ENCODE results near the gene LPP. TPM values are rescaled to one million over a fixed set of nuclear protein-coding genes. Genes with fewer than 3 reads are reported as not detected.

LPP gene
- polyA plus RNA-seq, 3 donors = 22.8 to 30.0 (median 26.9) TPM

DNA sequence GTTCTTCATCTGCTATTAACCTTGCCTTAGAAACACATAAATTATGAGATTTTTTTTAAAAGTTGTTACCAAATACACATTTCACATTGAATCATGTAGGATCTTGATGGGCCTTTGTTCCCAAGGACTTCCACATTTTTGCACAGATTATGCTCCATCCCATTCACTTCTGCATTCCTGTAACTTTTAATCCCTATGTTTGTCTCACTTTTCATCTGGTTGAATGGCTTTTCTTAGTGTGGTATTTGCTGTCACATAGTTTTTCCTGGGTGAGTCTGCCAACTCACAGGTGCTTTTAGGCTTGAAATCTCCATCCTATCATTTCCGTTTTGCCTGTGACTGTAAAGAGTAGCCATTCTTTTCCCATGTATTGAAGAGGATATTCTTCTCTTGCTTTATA, 720.6 kb downstream of the LPP start:
- no peak for DNase-seq

DNA sequence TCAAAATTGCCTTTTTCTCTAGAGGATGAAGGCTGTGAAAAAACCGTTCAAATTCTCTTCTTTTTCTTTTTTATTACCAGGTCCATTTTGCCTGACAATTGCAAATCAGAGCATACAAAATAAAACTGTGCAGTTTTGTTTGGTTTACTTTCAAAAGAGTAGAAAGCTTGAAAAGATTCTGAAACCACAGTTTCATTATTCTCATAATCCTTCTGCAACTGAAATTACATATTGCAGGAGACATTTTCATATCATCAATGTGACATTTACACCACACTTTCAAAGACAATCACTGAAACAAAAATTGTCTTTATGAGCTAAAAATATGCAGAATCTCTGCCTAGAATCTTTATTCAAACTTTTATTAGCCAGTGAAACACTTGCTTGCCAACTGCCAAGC, 721.5 kb downstream of the LPP start:
- DNase-seq = no peak

DNA sequence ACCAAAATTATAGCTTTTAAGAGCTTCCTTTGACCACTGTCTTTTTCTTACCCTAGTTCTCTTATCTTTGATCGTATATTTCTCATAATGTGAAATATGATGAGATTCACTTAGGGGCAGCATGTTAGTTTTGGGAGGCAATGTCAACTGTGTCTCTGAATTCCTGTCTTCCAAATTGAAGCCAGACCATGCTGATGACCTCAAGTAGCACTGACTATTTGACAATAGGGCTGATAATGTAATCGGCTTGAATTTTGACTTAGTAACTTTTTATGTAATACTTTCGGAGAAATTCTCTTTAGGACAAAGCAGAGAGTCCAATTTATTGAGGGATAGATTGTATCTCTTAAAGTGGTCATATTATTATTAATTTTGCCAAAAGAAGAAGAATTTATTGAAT, 722.4 kb downstream of the LPP start:
- DNase-seq = no peak

DNA sequence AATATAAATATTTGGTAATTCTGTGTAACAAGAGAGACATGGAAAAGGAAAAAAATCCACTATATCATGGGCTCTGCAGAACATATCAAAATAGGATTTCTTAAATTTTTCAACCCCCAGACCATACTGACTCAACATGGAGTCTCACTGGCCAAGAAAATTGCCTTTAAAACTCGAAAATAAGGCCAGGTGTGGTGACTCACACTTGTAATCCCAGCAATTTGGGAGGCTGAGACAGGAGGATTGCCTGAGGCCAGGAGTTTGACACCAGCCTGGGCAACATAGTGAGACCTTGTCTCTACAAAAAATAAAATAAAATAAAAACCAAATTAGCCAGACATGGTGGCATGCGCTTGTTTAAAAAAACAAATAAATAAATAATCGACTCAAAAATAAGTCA, 723.4 kb downstream of the LPP start:
- no peak for DNase-seq

DNA sequence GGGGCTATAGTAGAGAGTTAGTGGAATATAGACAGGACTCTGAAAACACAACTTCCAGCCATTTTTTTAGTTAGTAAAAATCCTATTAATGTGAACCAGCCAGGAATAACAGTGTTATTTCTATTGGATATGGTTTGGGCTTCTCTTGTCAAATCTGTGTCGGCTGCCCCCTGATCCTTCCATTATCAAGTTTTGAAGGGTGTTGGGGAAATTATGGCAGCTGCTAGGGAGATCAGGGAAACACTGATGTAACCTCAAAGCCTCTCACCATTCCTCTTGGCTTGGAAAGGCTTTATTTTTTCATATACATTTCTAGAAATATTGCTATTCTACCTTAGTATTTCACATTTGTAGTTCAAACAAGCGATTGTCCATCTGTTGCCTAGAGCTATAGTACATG, 724.1 kb downstream of the LPP start:
- no peak for DNase-seq

DNA sequence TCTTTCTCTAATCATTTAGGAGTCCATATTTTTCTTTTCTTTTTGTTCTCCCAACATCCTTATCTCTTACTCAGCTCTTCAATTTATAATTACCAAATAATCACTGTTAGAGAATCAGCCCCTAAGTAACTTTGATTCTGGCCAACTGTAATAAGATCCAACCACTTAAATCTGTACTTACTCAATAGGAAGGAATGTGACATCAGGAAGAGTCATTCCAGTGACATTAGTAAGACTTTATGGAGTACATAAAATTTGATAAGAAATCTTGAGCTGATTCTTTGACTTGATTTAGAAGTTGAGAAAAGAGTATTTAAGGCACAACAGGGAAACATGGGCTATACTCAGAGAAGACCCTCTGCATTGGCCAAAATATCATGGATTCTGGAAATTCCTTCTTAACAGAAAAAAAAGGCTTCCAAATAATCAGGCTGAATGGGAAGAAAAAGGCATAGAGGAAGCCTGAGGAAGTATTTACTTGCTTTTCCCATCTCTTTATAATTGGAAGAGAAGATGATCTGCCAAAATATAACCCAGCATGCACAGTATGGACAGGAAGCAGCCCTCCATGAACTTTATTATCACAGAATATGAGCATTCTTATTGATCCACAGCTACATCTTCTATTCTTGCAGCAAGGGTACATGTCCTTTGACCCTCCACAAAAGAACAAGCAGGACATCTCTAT, 728.1 kb downstream of the LPP start:
- DNase-seq = no peak

DNA sequence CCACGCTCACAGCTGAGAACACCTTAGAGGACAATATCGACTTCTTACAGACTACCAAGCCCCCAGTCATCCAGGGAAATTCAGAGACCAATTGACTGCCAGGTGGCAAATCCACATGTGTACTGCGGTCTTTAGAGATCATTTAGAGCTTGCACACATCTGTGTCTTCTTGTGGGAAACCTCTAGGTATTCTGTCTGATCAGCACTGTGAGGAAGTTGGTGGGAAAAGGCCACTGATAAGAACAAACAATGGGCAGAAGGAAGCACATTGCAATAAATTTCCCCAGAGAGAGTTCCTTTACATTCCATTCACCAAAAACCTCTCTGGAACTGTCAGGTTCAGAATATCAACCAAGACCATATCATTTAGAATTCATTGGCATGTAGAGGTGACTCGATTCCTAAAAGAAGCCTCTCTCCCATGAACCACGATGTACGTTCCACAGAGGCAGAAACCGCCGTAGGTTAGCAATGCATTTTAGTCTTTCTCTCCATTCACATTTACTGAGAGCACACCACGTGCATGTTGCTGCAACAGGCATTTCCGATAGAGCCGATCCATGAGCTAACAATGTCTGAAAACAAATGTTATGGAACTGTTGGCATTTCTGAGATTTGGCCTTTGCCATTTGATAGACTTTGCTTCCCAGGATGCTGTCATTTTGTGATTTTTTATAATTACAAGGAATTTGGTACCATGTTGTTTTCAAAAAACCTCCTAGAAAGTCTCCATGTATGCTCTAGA, 730.5 kb downstream of the LPP start:
- DNase-seq = no peak

DNA sequence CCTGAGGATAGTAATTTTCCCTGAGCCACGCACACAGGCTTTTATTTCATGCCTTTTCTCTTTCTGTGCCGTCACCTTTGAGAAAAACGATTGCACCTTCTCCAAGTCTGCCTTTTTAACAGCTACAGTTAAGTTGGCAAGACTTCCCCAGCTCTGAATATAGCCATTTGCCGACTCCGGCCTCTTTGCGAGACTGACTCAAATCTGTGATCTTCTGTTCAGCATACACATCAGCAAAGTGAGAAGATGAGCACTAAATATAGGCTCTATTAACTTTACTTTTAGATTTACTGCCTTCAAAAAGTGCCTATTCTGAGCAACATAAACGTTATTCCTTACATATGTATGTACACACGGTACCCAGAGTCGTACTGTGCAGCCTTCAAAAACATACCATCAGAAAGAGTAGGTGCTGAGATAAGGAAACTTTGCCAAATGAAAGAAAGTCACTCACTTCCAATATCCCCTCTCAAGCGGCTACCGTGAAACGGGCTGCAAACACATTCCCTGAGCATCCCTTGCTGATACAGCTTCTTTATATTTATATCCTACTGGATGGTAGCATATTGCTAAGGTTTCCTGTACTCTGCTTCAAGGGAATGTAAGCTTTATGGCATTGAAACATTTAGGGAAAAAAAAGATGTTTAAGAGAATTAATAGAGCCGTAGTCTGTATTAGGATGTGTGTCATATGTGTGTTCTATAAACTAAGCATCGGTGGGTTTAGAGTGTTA, 734.5 kb downstream of the LPP start:
- DNase-seq = no peak

DNA sequence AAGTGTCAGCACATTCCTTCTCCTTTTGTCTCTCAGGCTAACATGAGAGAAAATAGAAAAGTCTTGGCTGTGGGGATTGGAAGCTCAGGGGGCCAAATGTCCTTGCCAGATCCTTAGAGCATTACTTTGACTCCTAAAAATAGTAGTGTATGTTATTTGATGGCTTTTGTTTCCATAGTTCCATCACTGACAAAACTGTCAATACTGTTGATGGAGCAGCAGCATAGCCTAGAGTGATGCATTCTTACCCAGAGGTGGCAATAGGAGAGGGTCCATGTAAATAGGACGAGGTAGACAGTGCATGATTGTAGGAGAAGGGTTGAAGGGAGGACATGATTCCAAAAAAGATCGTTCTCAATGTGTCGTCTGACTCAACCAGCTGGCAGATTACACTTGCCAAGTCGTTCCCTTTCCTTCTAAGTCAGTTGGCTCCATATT, 735.1 kb downstream of the LPP start:
- DNase-seq = no peak

DNA sequence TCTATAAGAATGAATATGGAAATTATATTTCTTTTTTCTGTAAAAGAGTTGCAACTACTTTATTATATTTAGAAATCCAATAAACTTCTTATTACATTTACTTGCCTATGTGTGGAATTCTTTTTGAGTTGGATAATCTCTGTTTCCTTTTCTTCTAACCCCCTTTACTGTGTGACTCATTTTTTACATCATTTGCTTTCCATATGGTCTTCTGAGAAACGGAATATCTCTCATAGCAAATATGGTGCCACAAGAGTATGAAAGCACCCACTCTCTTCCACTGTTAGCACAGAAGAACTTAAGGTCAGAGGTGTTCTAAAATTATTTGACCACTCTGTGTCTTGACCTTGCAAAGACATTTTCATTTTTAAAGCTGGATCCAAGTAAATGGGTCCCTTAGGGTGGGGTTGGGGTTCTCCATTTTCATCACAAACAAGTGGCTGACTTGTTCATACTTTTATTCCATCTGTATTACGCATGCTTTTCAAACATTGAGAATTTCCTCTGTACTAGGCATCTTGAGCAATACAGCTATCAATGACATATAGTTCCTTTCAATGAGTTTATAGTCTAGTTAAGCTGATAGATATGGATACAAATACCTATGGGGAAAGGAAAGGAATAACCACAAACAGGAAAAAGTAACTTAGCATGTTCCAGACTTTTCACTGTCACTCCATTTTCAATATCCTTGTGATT, 736.8 kb downstream of the LPP start:
- DNase-seq = no peak

DNA sequence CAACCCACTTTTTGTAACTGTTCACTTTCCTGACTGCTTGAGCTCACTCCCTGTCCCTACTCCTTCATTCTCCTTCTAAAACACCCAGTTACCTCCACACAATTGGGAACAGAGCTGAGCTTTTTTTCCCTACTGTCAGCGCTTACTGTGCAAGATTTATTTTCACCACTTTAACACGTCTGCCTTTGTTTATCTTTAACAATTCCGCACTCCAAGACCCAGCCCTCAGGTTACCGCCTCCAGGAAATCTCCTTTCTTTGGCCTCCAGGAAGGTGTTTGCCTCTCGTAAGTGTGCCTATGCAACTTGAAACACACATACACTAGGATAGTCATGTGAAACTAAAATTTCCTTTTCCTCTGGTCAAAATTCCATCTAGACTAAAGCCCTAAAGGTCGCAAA, 745.9 kb downstream of the LPP start:
- DNase-seq = no peak

DNA sequence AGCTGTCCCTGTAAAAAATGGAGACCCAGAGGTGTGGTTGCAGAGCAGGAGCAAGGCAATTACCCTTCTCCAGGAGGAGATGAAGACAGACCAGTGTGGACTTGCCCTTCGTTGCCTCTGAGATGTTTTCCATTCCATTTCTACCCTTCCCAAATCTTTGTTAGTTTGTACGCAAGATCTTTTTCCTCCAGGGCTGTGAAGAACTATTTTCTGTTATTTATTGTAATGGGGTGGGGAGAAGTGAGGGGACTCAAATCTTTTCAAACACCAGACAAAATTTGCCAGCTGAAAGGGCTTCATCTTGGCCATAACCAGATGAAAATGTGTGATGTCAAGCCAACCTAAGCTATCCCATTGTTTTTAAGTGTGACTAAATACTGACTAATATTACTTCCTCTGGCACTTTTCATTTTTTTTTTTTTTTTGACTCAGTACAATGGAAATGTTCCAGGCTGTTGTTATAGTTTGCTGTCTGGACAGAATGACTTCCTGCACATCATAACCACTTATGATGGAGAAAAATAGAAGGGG, 746.5 kb downstream of the LPP start:
- DNase-seq = no peak

DNA sequence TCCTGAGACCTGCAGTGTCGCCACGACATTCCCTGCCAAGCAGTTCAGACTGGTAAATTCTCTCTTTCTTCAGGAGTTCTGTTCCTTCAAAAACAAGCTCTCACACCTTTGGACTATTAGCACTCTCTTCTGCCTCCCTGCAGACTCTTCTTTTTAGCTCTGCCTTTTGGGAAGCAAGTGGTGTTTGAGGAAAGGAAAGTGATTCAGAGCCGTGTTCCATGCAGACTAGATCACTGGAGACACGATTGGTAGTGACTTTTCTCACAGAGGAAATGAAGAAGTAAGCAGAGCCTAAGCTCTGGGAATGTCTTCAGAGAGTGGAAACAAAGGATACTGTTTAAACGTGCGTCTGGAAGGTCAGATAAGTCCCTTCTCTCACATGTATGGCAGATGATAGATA, 747.2 kb downstream of the LPP start:
- no peak for DNase-seq

DNA sequence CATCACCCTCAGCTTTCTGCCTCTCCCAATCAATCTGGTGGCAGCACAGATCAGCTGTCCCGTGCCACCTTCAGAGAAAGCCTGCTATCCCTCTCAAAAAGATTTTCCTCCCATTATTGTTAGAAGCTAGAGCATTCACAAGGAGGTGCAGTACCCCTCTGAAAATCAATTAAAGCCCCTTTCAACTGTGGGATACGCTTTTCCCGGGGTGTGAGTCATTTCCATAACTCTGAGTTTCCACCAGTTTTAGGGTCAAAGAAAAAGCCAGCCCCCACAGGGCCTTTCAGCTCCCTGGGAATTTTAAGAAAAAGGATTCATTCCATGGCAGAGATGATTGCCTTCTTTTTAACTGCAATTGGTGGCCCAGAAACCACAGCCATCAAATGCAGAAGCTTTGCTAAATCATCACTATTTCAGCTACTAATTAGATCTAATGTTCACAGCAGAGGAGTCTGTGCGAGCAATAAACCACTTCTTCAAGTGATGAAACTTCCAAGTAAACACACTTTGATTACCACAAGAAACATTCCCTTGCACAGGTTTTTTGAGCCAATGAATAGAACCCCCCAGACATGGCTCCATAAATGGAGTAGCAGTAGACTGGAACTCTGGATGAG, 747.8 kb downstream of the LPP start:
- DNase-seq = no peak

DNA sequence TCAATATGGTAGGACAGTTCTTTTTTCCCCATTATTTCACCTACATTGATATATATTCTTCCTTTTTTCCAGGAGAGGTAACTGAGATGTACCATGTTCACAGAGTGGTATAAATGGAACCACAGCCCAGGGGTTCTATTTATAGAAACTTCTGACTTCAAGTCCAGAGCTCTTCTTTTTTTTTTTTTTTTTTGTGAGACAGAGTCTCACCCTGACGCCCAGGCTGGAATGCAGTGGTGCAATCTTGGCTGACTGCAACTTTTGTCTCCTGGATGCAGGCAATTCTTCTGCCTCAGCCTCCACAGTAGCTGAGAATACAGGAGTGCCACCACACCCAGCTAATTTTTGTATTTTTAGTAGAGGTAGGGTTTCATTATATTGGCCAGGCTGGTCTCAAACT, 750.7 kb downstream of the LPP start:
- DNase-seq = no peak

DNA sequence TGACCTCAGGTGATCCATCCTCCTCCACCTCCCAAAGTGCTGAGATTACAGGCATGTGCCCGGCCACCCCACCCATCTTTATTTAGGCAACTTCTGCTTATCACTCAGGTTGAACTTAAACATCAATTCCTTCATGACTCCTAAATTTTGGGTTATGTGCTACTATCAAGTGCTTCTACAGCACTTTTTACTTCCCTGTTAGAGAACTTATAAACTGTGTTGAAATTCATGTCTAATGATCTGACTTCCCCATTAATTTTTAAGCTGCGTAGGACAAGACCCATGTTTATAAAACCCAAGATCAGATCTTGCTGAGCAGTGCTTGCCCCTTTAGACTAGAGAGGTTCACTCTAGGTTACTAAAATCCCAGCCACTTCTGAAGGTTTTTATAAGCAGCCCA, 751.6 kb downstream of the LPP start:
- DNase-seq = no peak

DNA sequence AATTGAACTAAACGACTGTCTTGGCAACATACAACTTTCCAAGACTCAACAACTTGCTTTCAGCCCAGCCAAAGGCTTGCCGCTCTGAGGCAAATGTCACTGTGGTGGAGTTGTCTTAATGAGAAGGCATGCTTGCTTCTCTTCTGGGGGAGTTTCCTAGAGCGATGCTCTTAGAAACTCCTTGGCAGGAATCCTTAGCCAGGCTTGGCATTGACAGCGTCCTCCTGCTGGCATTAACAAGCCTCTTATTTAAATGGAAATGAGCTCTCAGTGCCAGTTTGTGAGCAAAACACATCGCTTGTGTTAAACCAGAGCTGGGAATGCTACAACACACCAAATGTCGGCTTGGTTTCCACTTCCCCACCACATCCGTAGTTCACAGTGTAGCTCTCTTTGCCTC, 752.3 kb downstream of the LPP start:
- DNase-seq = no peak

DNA sequence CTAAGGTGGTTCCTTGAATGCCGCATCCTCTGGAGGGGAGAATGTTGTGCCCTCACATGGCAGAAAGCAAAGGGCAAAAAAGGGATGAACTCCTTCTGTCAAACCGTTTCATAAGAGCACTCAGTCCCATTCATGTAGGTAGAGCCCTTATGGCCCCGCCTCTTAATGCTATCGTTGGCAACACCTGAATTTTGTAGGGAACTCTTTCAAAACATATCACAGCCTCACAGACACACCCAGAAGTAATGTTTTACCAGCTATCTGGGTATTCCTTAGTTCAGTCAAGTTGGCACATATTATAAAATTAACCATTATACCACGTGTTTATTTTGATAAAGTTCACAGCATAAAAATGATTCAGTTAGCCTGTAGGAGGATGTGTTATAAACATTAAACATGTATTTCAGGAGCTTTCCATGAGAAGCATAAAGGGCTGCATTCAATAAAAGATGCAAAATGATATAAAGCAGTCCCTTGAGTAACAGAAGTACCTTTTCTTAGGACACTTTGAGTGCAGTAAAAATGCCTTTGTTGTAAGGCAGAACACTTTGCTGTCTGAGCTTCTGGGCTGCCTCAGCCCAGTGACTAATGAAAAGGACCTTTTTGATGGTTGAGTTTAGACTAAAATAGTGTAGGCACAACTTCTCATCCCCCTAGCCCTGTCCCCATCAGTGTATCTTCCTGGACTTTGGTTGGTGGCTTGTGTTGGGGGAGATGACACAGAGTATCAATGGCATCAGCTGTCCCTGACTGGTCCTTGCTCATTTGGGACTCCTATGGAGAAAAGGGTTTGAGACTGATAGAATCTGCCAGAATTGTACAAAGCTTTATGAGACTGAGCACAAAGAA, 754.3 kb downstream of the LPP start:
- DNase-seq = no peak

DNA sequence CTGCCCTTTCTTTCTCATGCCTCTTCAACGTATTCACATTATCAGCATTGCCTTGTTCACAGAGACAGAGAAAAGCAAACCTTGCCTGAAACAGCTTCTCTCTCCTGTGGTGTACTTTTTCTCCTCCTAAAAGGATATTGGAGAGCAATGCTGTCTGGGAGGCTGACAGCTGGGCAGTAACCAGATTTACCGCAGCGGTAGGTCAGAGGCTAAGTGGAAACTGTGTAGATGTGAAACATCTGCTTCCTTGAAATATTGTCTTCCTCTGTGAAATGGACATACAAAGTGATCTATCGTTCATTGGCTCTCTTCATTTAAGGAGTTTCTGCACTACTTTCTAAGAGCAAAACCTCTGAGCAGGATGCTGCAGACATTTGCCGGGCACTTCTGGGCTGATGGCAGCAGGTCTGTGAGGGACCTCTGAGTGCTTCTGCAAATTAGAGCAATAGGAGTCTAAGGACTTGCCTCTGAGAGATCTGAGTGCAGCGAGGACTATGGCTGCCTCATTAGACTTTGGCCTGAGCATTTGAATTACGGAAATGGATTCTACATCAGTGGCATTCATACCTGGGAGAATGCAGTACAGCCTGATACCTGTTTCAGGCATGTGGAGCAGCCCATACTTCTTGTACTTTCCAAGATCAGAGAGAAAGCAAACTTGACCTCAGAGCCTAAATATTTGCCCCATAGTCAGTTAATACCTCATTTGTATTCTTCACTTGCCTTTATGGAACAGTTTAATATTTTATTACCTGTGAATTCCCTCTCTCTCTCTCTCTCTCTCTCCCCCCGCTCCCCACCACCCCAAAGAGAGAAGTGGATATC, 757.3 kb downstream of the LPP start:
- DNase-seq = peak; percentile 83

DNA sequence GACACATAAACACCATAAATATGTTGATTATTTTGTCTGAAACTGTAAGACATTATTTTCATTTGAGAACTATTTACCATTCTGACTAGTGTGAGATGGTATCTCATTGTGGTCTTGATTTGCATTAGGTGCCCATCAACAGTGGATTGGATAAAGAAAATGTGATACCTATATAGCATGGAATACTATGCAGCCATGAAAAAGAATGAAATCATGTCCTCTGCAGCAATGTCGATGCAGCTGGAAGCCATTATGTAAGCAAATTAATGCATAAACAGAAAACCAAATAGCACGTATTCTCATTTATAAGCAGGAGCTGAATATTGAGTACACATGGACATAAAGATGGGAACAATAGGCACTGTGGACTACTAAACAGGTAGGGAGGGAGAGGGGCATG, 759.1 kb downstream of the LPP start:
- DNase-seq = no peak
